ENCODE results near the gene CISH. TPM values are rescaled to one million over a fixed set of nuclear protein-coding genes. Genes with fewer than 3 reads are reported as not detected.
A peak's percentile ranks its signal among the peaks of the same experiment; 100 is the strongest.

Gene CISH
- total RNA-seq, 1 donor from 2014 or later, result 8.5 TPM

- DNase-seq (ENCODE audit: low spot score), result no peak
- no peak for ATAC-seq
These were observed 26.4 kb upstream of the CISH start for GRCh38 chr3:50637945-50638344.

- DNase-seq (ENCODE audit: low spot score) (no peak), ATAC-seq (no peak)
These were observed 25.4 kb upstream of the CISH start for GRCh38 chr3:50637011-50637410.

- DNase-seq (ENCODE audit: low spot score) (no peak), ATAC-seq (no peak)
These were observed 23.5 kb upstream of the CISH start for GRCh38 chr3:50635066-50635465.

GRCh38 chr3:50633230-50633790 is 21.7 kb upstream of the CISH start:
- no peak for ATAC-seq
- no peak for DNase-seq (ENCODE audit: low spot score)

GRCh38 chr3:50632450-50632849 is 20.9 kb upstream of the CISH start:
- DNase-seq (ENCODE audit: low spot score) (no peak), ATAC-seq (no peak)

GRCh38 chr3:50630877-50631276 is 19.3 kb upstream of the CISH start:
- ATAC-seq (no peak), DNase-seq (ENCODE audit: low spot score) (no peak)

GRCh38 chr3:50630394-50630793 is 18.8 kb upstream of the CISH start:
- DNase-seq (ENCODE audit: low spot score), result no peak
- ATAC-seq, result no peak

GRCh38 chr3:50628601-50629000 is 17.0 kb upstream of the CISH start:
- DNase-seq (ENCODE audit: low spot score), result no peak
- no peak for ATAC-seq

GRCh38 chr3:50627407-50628051 is 16.0 kb upstream of the CISH start:
- DNase-seq (ENCODE audit: low spot score) (no peak), ATAC-seq (peak; percentile 31)

GRCh38 chr3:50626401-50626800 is 14.8 kb upstream of the CISH start:
- ATAC-seq (no peak), DNase-seq (ENCODE audit: low spot score) (no peak)

GRCh38 chr3:50625231-50626182 is 13.9 kb upstream of the CISH start:
- DNase-seq (ENCODE audit: low spot score) (no peak), ATAC-seq (no peak)

GRCh38 chr3:50624634-50625033 is 13.1 kb upstream of the CISH start:
- ATAC-seq, result no peak
- no peak for DNase-seq (ENCODE audit: low spot score)

GRCh38 chr3:50623840-50624474 is 12.4 kb upstream of the CISH start:
- no peak for DNase-seq (ENCODE audit: low spot score)
- no peak for ATAC-seq

GRCh38 chr3:50622881-50623280 is 11.3 kb upstream of the CISH start:
- no peak for DNase-seq (ENCODE audit: low spot score)

GRCh38 chr3:50620820-50621219 is 9.2 kb upstream of the CISH start:
- ATAC-seq, result no peak
- DNase-seq (ENCODE audit: low spot score), result no peak

More at GRCh38 chr3:50622881-50623280, 11.3 kb upstream of the CISH start:
- no peak for ATAC-seq

- no peak for ATAC-seq
- no peak for DNase-seq (ENCODE audit: low spot score)
These were observed 8.8 kb upstream of the CISH start for GRCh38 chr3:50620420-50620819.

GRCh38 chr3:50617911-50618481 is 6.4 kb upstream of the CISH start:
- ATAC-seq (no peak), DNase-seq (ENCODE audit: low spot score) (no peak)

- ATAC-seq, result peak; percentile 41
- no peak for DNase-seq (ENCODE audit: low spot score)
These were observed 5.7 kb upstream of the CISH start, which contains the start of gene MAPKAPK3 for GRCh38 chr3:50617096-50617791. Gene MAPKAPK3 (plus strand): TSS chr3:50617151. CDS start chr3:50617566, 415 bp downstream.

GRCh38 chr3:50616770-50617095 is 5.2 kb upstream of the CISH start:
- peak; percentile 94 for DNase-seq (ENCODE audit: low spot score)
- ATAC-seq, result peak; percentile 76

GRCh38 chr3:50616003-50616769 is 4.6 kb upstream of the CISH start:
- DNase-seq (ENCODE audit: low spot score) (peak; percentile 84), ATAC-seq (peak; percentile 60)

Data from left lobe of liver (tissue), 2 donors.